ENCODE data around the gene FHOD3. TPM values are rescaled to one million over a fixed set of nuclear protein-coding genes. Genes with fewer than 3 reads are reported as not detected.

Gene FHOD3
- total and polyA plus RNA-seq, 10 donors = 1.2 to 2.7 (median 1.9) TPM

GRCh38 chr18:36780748-36781147 is 483.2 kb downstream of the FHOD3 start:
- H3K9me3 ChIP-seq = no peaks in the 10 kb centered on the region
- no peak for TF ChIP-seq CTCF (IDR thresholded peaks at IDR 0.05 in 8 of 11, conservative IDR thresholded peaks at IDR 0.05 in 3 of 11)
- no peak for TF ChIP-seq POLR2A (IDR thresholded peaks at IDR 0.05)
- TF ChIP-seq POLR2AphosphoS5 (IDR thresholded peaks at IDR 0.05) = no peak
- intact Hi-C loops (cut with DNase I; ENCODE audit: low total_unique reads) = no loop called here
- H3K27ac ChIP-seq = no peak overlapping the region
- H3K27me3 ChIP-seq (replicated peaks in 1 of 7) = no peaks in the 10 kb centered on the region
- no peak for DNase-seq
- H3K36me3 ChIP-seq = peaks cover 0 to 16% (median 5%) of the 10 kb centered on the region in 6 donors
- no peaks in the 10 kb centered on the region for H3K4me1 ChIP-seq
- 86 to 100% (median 93%) methylated on average over 2 of the region's 2 CpGs for WGBS, 5 donors
- H3K4me3 ChIP-seq = no peak overlapping the region

GRCh38 chr18:36782710-36783109 is 485.2 kb downstream of the FHOD3 start:
- H3K27ac ChIP-seq = no peak overlapping the region
- H3K9me3 ChIP-seq = no peaks in the 10 kb centered on the region
- intact Hi-C loops (cut with DNase I; ENCODE audit: low total_unique reads) = no loop called here
- DNase-seq = no peak
- TF ChIP-seq CTCF (IDR thresholded peaks at IDR 0.05 in 8 of 11, conservative IDR thresholded peaks at IDR 0.05 in 3 of 11) (no peak), POLR2A (IDR thresholded peaks at IDR 0.05) (no peak), POLR2AphosphoS5 (IDR thresholded peaks at IDR 0.05) (no peak)
- H3K4me1 ChIP-seq = no peaks in the 10 kb centered on the region
- peaks cover 0 to 30% (median 5%) of the 10 kb centered on the region in 6 donors for H3K36me3 ChIP-seq
- no peaks in the 10 kb centered on the region for H3K27me3 ChIP-seq (replicated peaks in 1 of 7)
- 81 to 92% (median 81%) methylated on average over 9 of the region's 9 CpGs for WGBS, 5 donors
- no peak overlapping the region for H3K4me3 ChIP-seq

GRCh38 chr18:36783792-36784191 is 486.3 kb downstream of the FHOD3 start:
- H3K27me3 ChIP-seq (replicated peaks in 1 of 7) = no peaks in the 10 kb centered on the region
- DNase-seq = no peak
- 93 to 96% (median 96%) methylated on average over 5 of the region's 5 CpGs for WGBS, 5 donors
- TF ChIP-seq CTCF (IDR thresholded peaks at IDR 0.05 in 8 of 11, conservative IDR thresholded peaks at IDR 0.05 in 3 of 11) = no peak
- no peak for TF ChIP-seq POLR2AphosphoS5 (IDR thresholded peaks at IDR 0.05)
- TF ChIP-seq POLR2A (IDR thresholded peaks at IDR 0.05) = no peak
- no peaks in the 10 kb centered on the region for H3K9me3 ChIP-seq
- peaks cover 0 to 38% (median 7%) of the 10 kb centered on the region in 6 donors for H3K36me3 ChIP-seq
- intact Hi-C loops (cut with DNase I; ENCODE audit: low total_unique reads) = no loop called here
- no peak overlapping the region for H3K27ac ChIP-seq
- H3K4me3 ChIP-seq = no peak overlapping the region
- H3K4me1 ChIP-seq = no peaks in the 10 kb centered on the region

- Histone ChIP-seq H3K4me1 (no peaks in the 10 kb centered on the region), H3K27ac (no peak overlapping the region), H3K27me3 (replicated peaks in 1 of 7) (no peaks in the 10 kb centered on the region), H3K9me3 (peaks cover 0 to 5% (median 0%) of the 10 kb centered on the region in 8 donors), H3K4me3 (no peak overlapping the region), H3K36me3 (peaks cover 3 to 54% (median 11%) of the 10 kb centered on the region in 6 donors)
- intact Hi-C loops (cut with DNase I; ENCODE audit: low total_unique reads) = no loop called here
- no peak for DNase-seq
- TF ChIP-seq CTCF (IDR thresholded peaks at IDR 0.05 in 8 of 11, conservative IDR thresholded peaks at IDR 0.05 in 3 of 11) (no peak), POLR2AphosphoS5 (IDR thresholded peaks at IDR 0.05) (no peak), POLR2A (IDR thresholded peaks at IDR 0.05) (no peak)
- 77 to 96% (median 87%) methylated on average over 4 of the region's 4 CpGs for WGBS, 5 donors
Observed at GRCh38 chr18:36786686-36787085, 489.2 kb downstream of the FHOD3 start.

All from spleen (tissue), 11 donors.